Peyer's patch (tissue), 4 donors: ENCODE data around the gene AGGF1.

ENCODE experiments used
- POLR2A ChIP-seq, 2 donors: fragments of 450-650 bp; IDR thresholded peaks; one replicate each; pipeline ENCODE4 v1.5.1; 2017; ENCODE audit warnings: antibody characterized with exemption in 2 of 2, mild to moderate bottlenecking in 2 of 2, moderate library complexity in 2 of 2
- TF ChIP-seq, protein P1 (sequence below), 6 experiments: fragments of 450-650 bp in 4 of 6; fragments of 200-600 bp in 2 of 6; sonication (generic) in 1 of 6; IDR thresholded peaks; one replicate each; pipeline ENCODE4 v1.5.1; 2017 to 2019; ENCODE audit warnings: antibody characterized with exemption in 6 of 6, mild to moderate bottlenecking in 3 of 6, moderate library complexity in 1 of 6

DNA sequence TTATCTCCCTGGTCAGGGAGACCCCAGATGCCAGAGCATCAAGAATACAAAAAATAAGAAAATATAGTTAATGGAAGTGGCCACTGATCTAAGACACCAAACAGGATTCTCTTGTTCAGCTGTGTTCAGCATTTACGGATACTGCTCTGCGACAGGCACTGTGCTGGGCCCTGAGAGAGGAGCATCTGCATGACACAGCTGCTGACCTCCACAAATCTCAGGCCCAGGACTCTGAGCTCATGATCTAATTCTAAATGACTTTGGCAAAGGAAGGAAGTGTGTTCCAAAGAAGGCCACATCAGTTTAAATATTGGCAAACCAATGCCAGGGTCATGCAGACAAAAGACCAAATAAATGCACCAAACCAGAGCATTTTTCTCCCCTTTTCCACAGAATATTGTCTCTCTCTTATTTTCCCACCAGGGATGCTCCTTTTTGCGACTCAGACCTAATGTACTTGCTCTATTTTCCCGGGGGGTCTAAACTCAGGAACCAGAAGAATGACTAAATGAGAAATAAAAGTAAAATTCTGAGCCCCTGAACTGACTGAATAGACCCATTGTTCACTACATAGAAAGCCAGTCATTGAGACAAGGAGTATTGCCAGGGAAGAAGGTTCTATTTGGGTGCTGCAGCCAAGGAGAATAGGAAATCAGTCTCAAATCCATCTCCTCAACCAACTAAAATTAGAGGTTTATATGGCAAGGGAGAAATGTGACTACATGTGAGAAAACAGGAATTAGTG is 1.4 kb upstream of the AGGF1 start:
- TF ChIP-seq POLR2A (IDR thresholded peaks at IDR 0.05): no peak
- TF ChIP-seq, protein P1, sequence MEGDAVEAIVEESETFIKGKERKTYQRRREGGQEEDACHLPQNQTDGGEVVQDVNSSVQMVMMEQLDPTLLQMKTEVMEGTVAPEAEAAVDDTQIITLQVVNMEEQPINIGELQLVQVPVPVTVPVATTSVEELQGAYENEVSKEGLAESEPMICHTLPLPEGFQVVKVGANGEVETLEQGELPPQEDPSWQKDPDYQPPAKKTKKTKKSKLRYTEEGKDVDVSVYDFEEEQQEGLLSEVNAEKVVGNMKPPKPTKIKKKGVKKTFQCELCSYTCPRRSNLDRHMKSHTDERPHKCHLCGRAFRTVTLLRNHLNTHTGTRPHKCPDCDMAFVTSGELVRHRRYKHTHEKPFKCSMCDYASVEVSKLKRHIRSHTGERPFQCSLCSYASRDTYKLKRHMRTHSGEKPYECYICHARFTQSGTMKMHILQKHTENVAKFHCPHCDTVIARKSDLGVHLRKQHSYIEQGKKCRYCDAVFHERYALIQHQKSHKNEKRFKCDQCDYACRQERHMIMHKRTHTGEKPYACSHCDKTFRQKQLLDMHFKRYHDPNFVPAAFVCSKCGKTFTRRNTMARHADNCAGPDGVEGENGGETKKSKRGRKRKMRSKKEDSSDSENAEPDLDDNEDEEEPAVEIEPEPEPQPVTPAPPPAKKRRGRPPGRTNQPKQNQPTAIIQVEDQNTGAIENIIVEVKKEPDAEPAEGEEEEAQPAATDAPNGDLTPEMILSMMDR (IDR thresholded peaks at IDR 0.05): no peak
